BJ (cell line): Measurements from ENCODE around the gene MIB1. TPM values are rescaled to one million over a fixed set of nuclear protein-coding genes. Genes with fewer than 3 reads are reported as not detected.
"Not testable (repeated sequence)": the region's sequence is repeated elsewhere in the genome, so short reads cannot be mapped to it uniquely, and the experiment has no call there.

ENCODE experiments used
- CTCF ChIA-PET: fragments of 350-600 bp; formaldehyde crosslinking; extraction: SDS; loops from one replicate; lab custom pipeline; 2021; ENCODE audit warnings: antibody characterized with exemption, inconsistent platforms; lab: Yijun Ruan, JAX
- POLR2A ChIA-PET: fragments of 300-600 bp; sonication (Branson Sonifier 250); formaldehyde crosslinking; extraction: SDS; loops from one replicate; lab custom pipeline; 2021; ENCODE audit warnings: antibody characterized with exemption; lab: Charles Lee
- DNase-seq: peaks from one replicate; pipeline ENCODE4 v3.0.0-alpha.2; 2011; ENCODE audit warnings: low read depth
- H3K27me3 ChIP-seq: 2 replicates; pipeline ENCODE4 v1.6.0; 2011; ENCODE audit warnings: low read length; ENCODE audit not compliant: control insufficient read depth, insufficient read depth
- H3K36me3 ChIP-seq: 2 replicates; pipeline ENCODE4 v1.5.1; 2011; ENCODE audit warnings: low read length; ENCODE audit not compliant: control insufficient read depth, insufficient read depth
- H3K4me3 ChIP-seq: 2 replicates; pipeline ENCODE4 v1.5.1; 2011; ENCODE audit warnings: low read depth, mild to moderate bottlenecking, control low read depth, low read length
- polyA plus RNA-seq: library from polyadenylated mRNA; depleted of rRNA; stranded (reverse); fragments of >200 nt; gene quantifications from 2 replicates; pipeline ENCODE4 v1.2.3, GENCODE V29; 2011
- TF ChIP-seq, protein P1 (sequence below): IDR thresholded peaks from 2 replicates; pipeline ENCODE4 v1.5.1; 2011; ENCODE audit warnings: low read depth, mild to moderate bottlenecking, control low read depth, inconsistent platforms, low read length, moderate library complexity; ENCODE audit not compliant: insufficient read depth

The MIB1 gene
- polyA plus RNA-seq, 1 experiment, result 10.0 TPM

DNA sequence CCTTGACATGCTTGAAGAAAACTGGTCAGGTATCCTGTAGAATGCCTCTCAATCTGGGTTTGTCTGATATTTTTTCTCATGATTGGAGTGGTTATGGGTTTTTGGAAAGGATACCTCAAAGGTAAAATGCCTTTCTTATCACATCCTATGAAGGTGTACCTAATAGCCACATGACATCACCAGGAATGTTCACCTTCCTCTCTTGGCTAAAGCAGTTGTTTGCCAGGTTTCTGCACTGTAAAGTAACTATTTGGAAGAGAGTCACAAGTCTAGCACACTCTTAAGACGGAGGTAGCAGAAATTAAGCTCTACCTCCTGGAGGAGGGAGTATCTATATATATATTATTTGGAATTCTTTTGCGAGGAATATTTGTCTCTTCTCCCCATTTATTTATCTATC is 17.9 kb upstream of the MIB1 start:
- H3K4me3 ChIP-seq, result no peak overlapping the region
- TF ChIP-seq, protein P1, sequence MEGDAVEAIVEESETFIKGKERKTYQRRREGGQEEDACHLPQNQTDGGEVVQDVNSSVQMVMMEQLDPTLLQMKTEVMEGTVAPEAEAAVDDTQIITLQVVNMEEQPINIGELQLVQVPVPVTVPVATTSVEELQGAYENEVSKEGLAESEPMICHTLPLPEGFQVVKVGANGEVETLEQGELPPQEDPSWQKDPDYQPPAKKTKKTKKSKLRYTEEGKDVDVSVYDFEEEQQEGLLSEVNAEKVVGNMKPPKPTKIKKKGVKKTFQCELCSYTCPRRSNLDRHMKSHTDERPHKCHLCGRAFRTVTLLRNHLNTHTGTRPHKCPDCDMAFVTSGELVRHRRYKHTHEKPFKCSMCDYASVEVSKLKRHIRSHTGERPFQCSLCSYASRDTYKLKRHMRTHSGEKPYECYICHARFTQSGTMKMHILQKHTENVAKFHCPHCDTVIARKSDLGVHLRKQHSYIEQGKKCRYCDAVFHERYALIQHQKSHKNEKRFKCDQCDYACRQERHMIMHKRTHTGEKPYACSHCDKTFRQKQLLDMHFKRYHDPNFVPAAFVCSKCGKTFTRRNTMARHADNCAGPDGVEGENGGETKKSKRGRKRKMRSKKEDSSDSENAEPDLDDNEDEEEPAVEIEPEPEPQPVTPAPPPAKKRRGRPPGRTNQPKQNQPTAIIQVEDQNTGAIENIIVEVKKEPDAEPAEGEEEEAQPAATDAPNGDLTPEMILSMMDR, result no peak
- H3K27me3 ChIP-seq, result no peaks in the 10 kb centered on the region
- POLR2A ChIA-PET, result no interaction called here
- CTCF ChIA-PET, result interaction anchor here (0.7 kb wide), 1 partner anchor 8 kb away, joined by 3 read pairs; no protein-coding TSS in a partner anchor
- H3K36me3 ChIP-seq, result no peaks in the 10 kb centered on the region
- no peak for DNase-seq

DNA sequence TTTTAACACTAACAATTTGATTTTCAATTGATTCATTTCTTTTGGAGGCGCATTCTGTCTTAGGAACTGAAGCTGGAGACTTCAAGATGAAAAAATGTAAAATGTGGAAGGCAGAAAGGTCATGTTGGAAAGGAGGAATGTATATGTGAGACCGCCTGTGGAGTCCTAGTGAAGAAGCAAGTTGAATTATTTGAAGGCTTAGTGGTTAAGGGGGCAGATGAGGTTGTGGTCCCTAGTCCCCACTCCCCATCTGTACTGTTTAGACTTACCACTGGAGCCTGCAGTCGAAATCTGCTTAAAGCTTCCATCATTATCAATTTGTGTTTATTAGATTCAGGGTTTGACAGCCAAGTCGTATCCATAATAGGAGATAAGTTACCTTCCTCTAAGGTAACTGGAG is 15.4 kb upstream of the MIB1 start:
- ChIA-PET POLR2A (no interaction called here), CTCF (no interaction called here)
- Histone ChIP-seq H3K27me3 (no peaks in the 10 kb centered on the region; the same call in 1 of the 2 replicates), H3K4me3 (no peak overlapping the region), H3K36me3 (no peaks in the 10 kb centered on the region)
- no peak for DNase-seq
- TF ChIP-seq, protein P1, result no peak

DNA sequence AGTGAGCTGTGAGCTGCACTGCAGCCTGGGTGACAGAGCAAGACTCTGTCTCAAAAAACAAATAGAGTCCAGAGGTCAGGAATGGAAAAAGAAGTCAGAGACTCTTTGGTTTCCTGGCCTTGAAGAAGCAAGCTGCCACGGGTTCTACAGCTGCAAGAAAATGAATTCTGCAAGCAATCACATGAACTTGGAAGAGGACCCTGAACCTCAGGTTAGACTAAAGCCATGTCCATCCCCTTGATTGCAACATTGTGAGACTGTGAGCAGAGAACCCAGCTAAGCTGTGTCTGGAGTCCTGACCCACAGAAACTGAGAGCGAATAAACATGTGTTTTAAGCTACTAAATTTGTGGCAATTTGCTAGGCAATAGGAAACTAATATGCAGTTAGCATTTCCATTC is 12.9 kb upstream of the MIB1 start:
- CTCF ChIA-PET, result no interaction called here
- TF ChIP-seq, protein P1, result no peak
- no peak for DNase-seq
- no peaks in the 10 kb centered on the region for H3K36me3 ChIP-seq
- no peaks in the 10 kb centered on the region; the same call in 1 of the 2 replicates for H3K27me3 ChIP-seq
- H3K4me3 ChIP-seq, result no peak overlapping the region
- POLR2A ChIA-PET, result no interaction called here

DNA sequence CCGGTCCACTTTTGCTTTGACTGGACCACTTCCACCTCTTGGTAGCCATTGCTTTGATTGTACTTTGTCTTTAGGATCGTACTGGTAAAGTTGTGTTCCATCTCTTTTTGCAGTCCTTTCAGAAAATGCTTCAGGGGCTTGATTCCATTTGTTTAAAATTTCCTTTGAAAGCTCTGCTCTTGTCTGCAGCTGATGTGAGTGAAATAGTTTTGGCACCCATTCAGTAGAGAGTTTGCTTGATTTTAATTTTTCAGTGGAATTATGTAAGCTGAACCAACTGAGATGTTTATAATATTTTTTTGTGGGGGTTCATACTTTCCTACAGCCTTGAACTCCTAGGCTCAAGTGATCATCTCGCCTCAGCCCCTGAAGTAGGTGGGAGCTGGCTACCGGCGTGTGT is 7.6 kb upstream of the MIB1 start:
- TF ChIP-seq, protein P1, result no peak
- H3K27me3 ChIP-seq, result no peaks in the 10 kb centered on the region; the same call in 1 of the 2 replicates
- H3K36me3 ChIP-seq, result no peaks in the 10 kb centered on the region
- ChIA-PET POLR2A (no interaction called here), CTCF (interaction anchor here (1.2 kb wide), 1 partner anchor 132 kb away, joined by 3 read pairs; the partner anchor contains the start of gene ESCO1)
- no peak overlapping the region for H3K4me3 ChIP-seq
- no peak for DNase-seq

DNA sequence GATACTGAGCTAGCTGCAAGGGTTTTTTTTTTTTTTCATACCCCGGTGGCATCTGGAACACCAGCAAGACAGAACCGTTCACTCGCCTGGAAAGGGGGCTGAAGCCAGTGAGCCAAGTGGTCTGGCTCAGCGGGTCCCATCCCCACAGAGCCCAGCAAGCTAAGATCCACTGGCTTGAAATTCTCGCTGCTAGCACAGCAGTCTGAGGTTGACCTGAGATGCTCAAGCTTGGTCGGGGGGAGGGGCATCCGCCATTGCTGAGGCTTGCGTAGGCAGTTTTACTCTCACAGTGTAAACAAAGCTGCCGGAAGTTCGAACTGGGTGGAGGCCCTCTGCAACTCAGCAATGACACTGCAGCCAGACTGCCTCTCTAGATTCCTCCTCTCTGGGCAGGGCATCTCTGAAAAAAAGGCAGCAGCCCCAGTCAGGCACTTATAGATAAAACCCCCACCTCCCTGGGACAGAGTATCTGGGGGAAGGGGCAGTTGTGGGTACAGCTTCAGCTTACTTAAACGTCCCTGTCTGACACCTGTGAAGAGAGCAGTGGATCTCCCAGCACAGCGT is 5.1 kb upstream of the MIB1 start:
- DNase-seq, result no peak
- no peaks in the 10 kb centered on the region for H3K36me3 ChIP-seq
- TF ChIP-seq, protein P1, result no peak
- H3K4me3 ChIP-seq, result no peak overlapping the region
- ChIA-PET CTCF (no interaction called here), POLR2A (no interaction called here)
- H3K27me3 ChIP-seq, result no peaks in the 10 kb centered on the region

DNA sequence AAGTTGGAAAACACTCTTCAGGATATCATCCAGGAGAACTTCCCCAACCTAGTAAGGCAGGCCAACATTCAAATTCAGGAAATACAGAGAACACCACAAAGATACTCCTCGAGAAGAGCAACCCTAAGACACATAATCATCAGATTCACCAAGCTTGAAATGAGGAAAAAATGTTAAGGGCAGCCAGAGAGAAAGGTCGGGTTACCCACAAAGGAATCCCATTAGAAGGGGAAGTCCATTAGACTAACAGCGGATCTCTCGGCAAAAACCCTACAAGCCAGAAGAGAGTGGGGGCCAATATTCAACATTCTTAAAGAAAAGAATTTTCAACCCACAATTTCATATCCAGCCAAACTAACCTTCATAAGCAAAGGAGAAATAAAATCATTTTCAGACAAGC is 3.7 kb upstream of the MIB1 start:
- POLR2A ChIA-PET, H3K36me3 ChIP-seq, DNase-seq, H3K4me3 ChIP-seq, CTCF ChIA-PET, H3K27me3 ChIP-seq: not testable (repeated sequence)
